Esophagus muscularis mucosa (tissue), 4 donors: ENCODE results near the gene TUT4. TPM values are rescaled to one million over a fixed set of nuclear protein-coding genes. Genes with fewer than 3 reads are reported as not detected.

Experiments used
- DNase-seq: peaks from one replicate; pipeline ENCODE4 v3.0.0-alpha.2; 2017; ENCODE audit errors: extremely low spot score
- H3K27ac ChIP-seq, 4 donors: fragments of 200-600 bp; sonication (generic); replicated peaks in 1 of 4; 1 replicate in 3 of 4; 2 replicates in 1 of 4; pipeline ENCODE4 v1.5.1; 2016 to 2019; ENCODE audit warnings: mild to moderate bottlenecking in 1 of 4
- H3K27me3 ChIP-seq, 4 donors: fragments of 200-600 bp; sonication (generic); one replicate each; pipeline versions ENCODE4 v1.5.1 to v1.6.0; 2016 to 2019
- H3K36me3 ChIP-seq, 4 donors: fragments of 200-600 bp; sonication (generic); one replicate each; pipeline ENCODE4 v1.5.1; 2016 to 2019
- H3K4me1 ChIP-seq, 4 donors: fragments of 200-600 bp; sonication (generic); one replicate each; pipeline ENCODE4 v1.5.1; 2016 to 2019
- H3K4me3 ChIP-seq, 4 donors: fragments of 200-600 bp; sonication (generic); 1 replicate in 2 of 4; 2 replicates in 2 of 4; pipeline ENCODE4 v1.5.1; 2016 to 2019; ENCODE audit warnings: mild to moderate bottlenecking in 4 of 4, moderate library complexity in 1 of 4
- H3K9me3 ChIP-seq, 4 donors: fragments of 200-600 bp; sonication (generic); 1 replicate in 3 of 4; 2 replicates in 1 of 4; pipeline ENCODE4 v1.5.1; 2016 to 2019
- CTCF ChIP-seq, 3 experiments: fragments of 200-600 bp in 2 of 3; fragments of 450-650 bp in 1 of 3; sonication (generic) in 2 of 3; IDR thresholded peaks; one replicate each; pipeline ENCODE4 v1.5.1; 2017 to 2019; ENCODE audit warnings: antibody characterized with exemption in 3 of 3, mild to moderate bottlenecking in 2 of 3, moderate library complexity in 1 of 3
- EP300 ChIP-seq: sonication (generic); formaldehyde crosslinking; IDR thresholded peaks from one replicate; pipeline ENCODE4 v1.6.1; 2017; ENCODE audit warnings: antibody characterized with exemption
- POLR2A ChIP-seq: fragments of 450-650 bp; IDR thresholded peaks from one replicate; pipeline ENCODE4 v1.6.1; 2017; ENCODE audit warnings: antibody characterized with exemption, moderate library complexity, mild to moderate bottlenecking, low read depth
- POLR2AphosphoS5 ChIP-seq, 2 donors: sonication (generic); formaldehyde crosslinking; IDR thresholded peaks; one replicate each; pipeline ENCODE4 v1.6.1; 2017; ENCODE audit warnings: antibody characterized with exemption in 2 of 2
- WGBS: methylation state at CpG from one replicate; pipeline ENCODE4 v1.1.5; 2018; 5-methylcytosine and 5-hydroxymethylcytosine counted together
- intact Hi-C: fragments of 100-400 bp; cut with DNase I; formaldehyde crosslinking; loops from one replicate; pipeline ENCODE4 v1.15.1; 2023
- total RNA-seq, 4 donors: library from RNA; depleted of rRNA; stranded (reverse); fragments of >200 nt; gene quantifications; one replicate each; pipeline versions ENCODE4 v1.1.0 to v1.2.1, GENCODE V29; 2016

Gene TUT4
- total RNA-seq, 4 donors from 2014 or later: 32.3 to 58.6 (median 42.7) TPM

GRCh38 chr1:52520148-52520547 is 32.7 kb downstream of the TUT4 start:
- intact Hi-C loops: no loop called here
- WGBS: 85% methylated on average over 2 of the region's 2 CpGs

GRCh38 chr1:52518962-52519361 is 33.9 kb downstream of the TUT4 start:
- Histone ChIP-seq H3K36me3 (peaks cover 0 to 31% (median 19%) of the 10 kb centered on the region in 4 donors), H3K4me1 (no peaks in the 10 kb centered on the region), H3K27me3 (no peaks in the 10 kb centered on the region), H3K27ac (no peak overlapping the region), H3K9me3 (no peaks in the 10 kb centered on the region), H3K4me3 (no peak overlapping the region)
- 94% methylated on average over 2 of the region's 2 CpGs for WGBS
- TF ChIP-seq POLR2A (no peak), CTCF (IDR thresholded peaks at IDR 0.05) (no peak), EP300 (no peak), POLR2AphosphoS5 (IDR thresholded peaks at IDR 0.05) (no peak)
- no peak for DNase-seq
- intact Hi-C loops: no loop called here

More at GRCh38 chr1:52520148-52520547, 32.7 kb downstream of the TUT4 start:
- Histone ChIP-seq H3K27ac (no peak overlapping the region), H3K4me1 (no peaks in the 10 kb centered on the region), H3K27me3 (no peaks in the 10 kb centered on the region), H3K9me3 (no peaks in the 10 kb centered on the region), H3K4me3 (no peak overlapping the region), H3K36me3 (peaks cover 0 to 32% (median 14%) of the 10 kb centered on the region in 4 donors)
- DNase-seq: no peak
- TF ChIP-seq POLR2AphosphoS5 (IDR thresholded peaks at IDR 0.05) (no peak), EP300 (no peak), POLR2A (no peak), CTCF (IDR thresholded peaks at IDR 0.05) (no peak)

- TF ChIP-seq POLR2AphosphoS5 (IDR thresholded peaks at IDR 0.05): no peak
- TF ChIP-seq CTCF (IDR thresholded peaks at IDR 0.05): no peak
- no peak for TF ChIP-seq POLR2A
- no peak for TF ChIP-seq EP300
- DNase-seq: no peak
- intact Hi-C loops: no loop called here
- Histone ChIP-seq H3K27me3 (no peaks in the 10 kb centered on the region), H3K4me3 (no peak overlapping the region), H3K36me3 (peaks cover 0 to 37% (median 24%) of the 10 kb centered on the region in 4 donors), H3K27ac (no peak overlapping the region), H3K9me3 (no peaks in the 10 kb centered on the region), H3K4me1 (peaks cover 0 to 14% (median 6%) of the 10 kb centered on the region in 4 donors)
- WGBS: 100% methylated on average over 2 of the region's 2 CpGs
Measured at GRCh38 chr1:52511851-52512615, 40.9 kb downstream of the TUT4 start.

- Histone ChIP-seq H3K4me1 (peaks cover 0 to 14% (median 6%) of the 10 kb centered on the region in 4 donors), H3K27ac (no peak overlapping the region), H3K36me3 (peaks cover 0 to 39% (median 24%) of the 10 kb centered on the region in 4 donors), H3K4me3 (no peak overlapping the region), H3K27me3 (no peaks in the 10 kb centered on the region), H3K9me3 (no peaks in the 10 kb centered on the region)
- WGBS: 86% methylated on average over 2 of the region's 2 CpGs
- no peak for DNase-seq
- TF ChIP-seq POLR2A (no peak), EP300 (no peak), CTCF (IDR thresholded peaks at IDR 0.05) (no peak), POLR2AphosphoS5 (IDR thresholded peaks at IDR 0.05) (no peak)
- intact Hi-C loops: no loop called here
Measured at GRCh38 chr1:52511439-52511838, 41.5 kb downstream of the TUT4 start.
